HG02759 (cell line): ENCODE measurements around the gene ADAM17.
"Not testable (repeated sequence)": the region's sequence is repeated elsewhere in the genome, so short reads cannot be mapped to it uniquely, and the experiment has no call there.

Source experiments
- ATAC-seq: cut with Tn5 transposase; IDR thresholded peaks from one replicate; pipeline ENCODE4 v1.9.1; 2021; ENCODE audit warnings: mild to moderate bottlenecking, moderate library complexity; ENCODE audit not compliant: unreplicated experiment

Gene ADAM17

GRCh38 chr2:9555297-9556120 lies at the start of gene ADAM17:
Gene ADAM17, minus strand, starts transcription at chr2:9555830. Its CDS starts 225 bp downstream, at chr2:9555605.
- peak; percentile 90 for ATAC-seq

GRCh38 chr2:9602412-9602811 lies 46.8 kb upstream of the ADAM17 start:
- ATAC-seq: no peak

GRCh38 chr2:9601397-9601796 lies 45.8 kb upstream of the ADAM17 start:
- ATAC-seq: no peak

GRCh38 chr2:9599430-9599829 lies 43.8 kb upstream of the ADAM17 start:
- ATAC-seq: no peak

- ATAC-seq: no peak
Measured at GRCh38 chr2:9596621-9597311, 41.1 kb upstream of the ADAM17 start.

GRCh38 chr2:9595746-9596145 lies 40.1 kb upstream of the ADAM17 start:
- no peak for ATAC-seq

- ATAC-seq: not testable (repeated sequence)
Measured at GRCh38 chr2:9595256-9595655, 39.6 kb upstream of the ADAM17 start.

GRCh38 chr2:9594366-9595054 lies 38.9 kb upstream of the ADAM17 start:
- ATAC-seq: no peak

GRCh38 chr2:9593925-9594324 lies 38.3 kb upstream of the ADAM17 start:
- ATAC-seq: no peak

- no peak for ATAC-seq
Measured at GRCh38 chr2:9592699-9593098, 37.1 kb upstream of the ADAM17 start.

GRCh38 chr2:9590641-9591040 lies 35.0 kb upstream of the ADAM17 start:
- ATAC-seq: no peak

- no peak for ATAC-seq
Measured at GRCh38 chr2:9586465-9586864, 30.8 kb upstream of the ADAM17 start.

- ATAC-seq: no peak
Measured at GRCh38 chr2:9585486-9585885, 29.9 kb upstream of the ADAM17 start.

- not testable (repeated sequence) for ATAC-seq
Measured at GRCh38 chr2:9584902-9585301, 29.3 kb upstream of the ADAM17 start.

GRCh38 chr2:9582624-9583023 lies 27.0 kb upstream of the ADAM17 start:
- ATAC-seq: no peak

- ATAC-seq: no peak
Measured at GRCh38 chr2:9578467-9579235, 23.0 kb upstream of the ADAM17 start.

- no peak for ATAC-seq
Measured at GRCh38 chr2:9574331-9574730, 18.7 kb upstream of the ADAM17 start.

GRCh38 chr2:9573840-9574239 lies 18.2 kb upstream of the ADAM17 start:
- no peak for ATAC-seq

GRCh38 chr2:9573013-9573720 lies 17.5 kb upstream of the ADAM17 start:
- ATAC-seq: no peak
